LHCN-M2 (cell line): ENCODE data around the gene PIWIL4. TPM values are rescaled to one million over a fixed set of nuclear protein-coding genes. Genes with fewer than 3 reads are reported as not detected.
"Not testable (repeated sequence)": the region's sequence is repeated elsewhere in the genome, so short reads cannot be mapped to it uniquely, and the experiment has no call there.

Experiments
- DNase-seq: peaks from one replicate; pipeline ENCODE4 v3.0.0-alpha.2; 2012; ENCODE audit warnings: low read depth
- total RNA-seq: library from RNA; depleted of rRNA; stranded (reverse); fragments of >200 nt; gene quantifications from 2 replicates; pipeline ENCODE4 v1.2.3, GENCODE V29; 2014

The PIWIL4 gene
- total RNA-seq, 1 experiment from 2014 or later, result 0.52 TPM

DNA sequence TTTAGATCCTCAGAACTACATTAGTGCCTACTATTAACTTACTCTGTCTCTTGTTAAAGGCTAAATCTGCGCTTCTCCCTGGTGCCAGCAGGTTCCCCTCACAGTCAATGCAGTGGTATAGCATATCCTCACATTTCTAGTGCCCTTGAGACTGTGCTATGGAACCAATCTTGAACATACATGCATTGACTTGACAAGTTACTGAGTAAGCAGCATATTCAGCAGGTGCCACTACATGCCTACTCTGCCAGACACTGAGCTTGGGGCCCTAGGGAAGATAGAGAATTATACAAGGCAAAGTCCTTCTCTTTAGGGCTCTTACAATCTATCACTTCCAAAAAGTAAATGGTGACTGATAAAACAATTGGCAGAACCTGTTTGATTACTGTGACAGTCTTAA lies 20.3 kb upstream of the PIWIL4 start:
- no peak for DNase-seq

DNA sequence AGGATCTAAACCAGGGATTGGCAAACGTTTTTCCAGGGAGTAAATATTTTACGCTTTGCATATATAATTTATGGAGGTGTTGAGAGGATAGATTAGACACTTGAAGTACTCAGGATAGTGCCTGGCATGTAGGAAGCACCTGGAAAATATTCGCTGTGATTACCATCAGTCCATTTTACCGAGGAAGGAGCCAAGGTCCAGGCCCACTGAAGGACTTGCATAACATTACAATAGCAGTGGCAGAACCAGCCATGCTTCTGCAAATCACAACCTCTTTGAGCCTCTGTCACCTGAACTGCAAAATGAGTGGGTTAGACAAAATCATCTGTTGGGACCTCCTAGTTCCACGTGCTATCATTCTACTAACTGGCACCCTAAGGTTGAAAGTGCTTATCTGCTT lies 18.0 kb upstream of the PIWIL4 start:
- DNase-seq, result no peak

DNA sequence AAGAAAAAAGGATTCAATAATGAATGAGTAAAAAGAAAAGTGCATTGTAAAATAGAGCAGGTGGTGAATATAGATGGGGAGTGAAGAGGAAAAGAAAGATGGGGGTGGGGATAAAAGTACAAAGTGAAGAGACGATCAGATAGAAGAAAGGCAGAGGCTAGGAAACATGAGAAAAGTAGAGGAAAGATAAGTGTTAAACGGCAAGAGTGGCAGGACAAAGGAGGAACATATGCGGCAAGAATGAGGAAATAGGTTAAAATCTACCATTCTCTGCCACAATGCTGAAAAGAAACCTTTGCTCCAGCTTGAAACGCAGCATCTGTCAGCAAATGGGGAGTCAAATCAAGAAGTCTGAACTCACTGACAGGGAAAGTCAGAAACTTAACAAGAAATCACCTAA lies 16.7 kb upstream of the PIWIL4 start:
- DNase-seq, result no peak

DNA sequence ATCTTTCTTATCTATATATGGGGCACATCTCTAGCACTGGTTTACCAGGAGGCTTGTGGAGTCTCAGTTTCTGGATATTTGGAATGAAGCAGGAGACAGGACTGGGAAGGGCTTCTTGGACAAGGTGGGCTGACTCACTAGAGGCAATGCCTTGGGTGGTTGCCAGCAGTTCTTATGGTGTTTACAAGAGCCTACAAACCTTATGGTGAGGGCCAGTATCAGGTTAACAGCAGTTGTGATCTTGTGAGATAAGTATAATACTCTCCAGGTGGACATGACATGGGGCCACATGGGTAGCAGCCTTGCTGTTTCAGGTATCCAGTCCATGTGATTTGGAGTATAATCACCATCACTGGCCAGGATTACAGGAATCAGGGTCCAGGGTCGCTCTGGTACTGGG lies 13.2 kb upstream of the PIWIL4 start:
- peak; percentile 27 for DNase-seq

DNA sequence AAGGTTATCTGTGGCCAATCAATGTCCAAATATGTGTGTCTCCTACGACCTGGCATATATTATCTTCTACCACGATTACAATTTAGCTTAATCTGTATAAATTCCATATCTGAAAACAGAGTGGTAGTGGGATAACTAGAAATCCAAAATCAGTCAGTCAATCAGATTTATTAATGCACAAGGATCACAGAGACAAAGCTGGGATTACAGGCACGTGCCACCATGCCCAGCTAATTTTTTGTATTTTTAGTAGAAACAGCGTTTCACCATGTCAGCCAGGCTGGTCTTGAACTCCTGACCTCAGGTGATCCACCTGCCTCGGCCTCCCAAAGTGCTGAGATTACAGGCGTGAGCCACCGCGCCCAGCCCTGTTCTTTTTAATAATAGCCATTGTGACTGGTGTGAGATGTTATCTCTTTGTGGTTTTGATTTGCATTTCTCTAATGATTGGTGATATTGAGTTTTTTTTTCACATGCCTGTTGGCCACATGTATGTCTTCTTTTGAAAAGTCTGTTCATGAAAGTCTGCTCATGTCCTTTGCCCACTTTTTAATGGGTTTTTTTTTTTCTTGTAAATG lies 11.3 kb upstream of the PIWIL4 start:
- not testable (repeated sequence) for DNase-seq

DNA sequence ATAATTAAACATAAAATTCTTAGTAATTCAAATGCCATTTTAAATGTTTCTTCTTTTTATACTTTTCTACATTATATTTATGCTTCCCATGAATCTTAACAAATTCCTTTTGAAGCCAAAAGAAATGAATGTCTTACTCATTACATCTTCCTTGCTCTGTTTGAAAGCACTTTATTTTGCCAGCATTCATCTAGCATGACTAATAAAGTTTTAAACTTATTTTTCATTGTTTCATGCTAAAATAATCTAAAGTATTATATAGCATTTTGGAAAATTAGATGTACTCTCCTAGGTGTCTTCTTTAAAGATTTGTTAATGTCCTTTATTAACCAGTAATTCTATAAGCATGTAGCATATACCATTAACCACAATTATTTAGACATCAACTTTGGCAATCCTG lies 9.7 kb upstream of the PIWIL4 start:
- DNase-seq, result no peak

DNA sequence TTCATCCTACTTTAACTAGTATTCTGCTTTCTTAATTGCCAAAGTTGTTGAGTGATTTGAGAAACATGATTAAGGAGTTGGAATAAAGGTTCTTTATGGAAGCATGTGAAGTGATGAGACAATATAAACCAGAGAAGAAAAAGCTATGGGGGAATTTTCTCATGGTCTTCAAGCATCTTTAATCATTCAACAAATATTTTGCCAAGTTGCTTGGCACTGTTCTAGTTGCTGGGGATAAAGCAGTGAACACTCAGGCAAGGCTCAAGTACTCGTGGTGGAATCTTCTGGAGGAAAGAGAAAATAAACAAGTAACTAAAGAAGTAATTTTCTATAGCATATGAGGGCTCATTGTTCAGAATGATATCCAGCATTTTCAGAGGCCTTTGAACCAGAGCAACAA lies 9.2 kb upstream of the PIWIL4 start:
- no peak for DNase-seq

DNA sequence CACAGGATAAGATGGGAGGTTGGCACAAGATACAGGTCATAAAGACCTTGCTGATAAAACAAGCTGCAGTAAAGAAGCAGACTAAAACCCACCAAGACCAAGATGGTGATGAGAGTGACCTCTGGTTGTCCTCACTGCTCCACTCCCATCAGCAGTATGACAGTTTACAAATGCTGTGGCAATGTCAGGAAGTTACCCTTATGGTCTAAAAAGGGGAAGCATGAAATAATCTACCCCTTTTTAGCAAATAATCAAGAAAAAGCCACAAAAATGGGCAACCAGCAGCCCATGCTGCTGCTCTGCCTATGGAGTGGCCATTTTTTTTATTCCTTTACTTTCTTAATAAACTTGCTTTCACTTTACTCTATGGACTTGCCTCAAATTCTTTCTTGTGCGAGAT lies 8.7 kb upstream of the PIWIL4 start:
- no peak for DNase-seq

DNA sequence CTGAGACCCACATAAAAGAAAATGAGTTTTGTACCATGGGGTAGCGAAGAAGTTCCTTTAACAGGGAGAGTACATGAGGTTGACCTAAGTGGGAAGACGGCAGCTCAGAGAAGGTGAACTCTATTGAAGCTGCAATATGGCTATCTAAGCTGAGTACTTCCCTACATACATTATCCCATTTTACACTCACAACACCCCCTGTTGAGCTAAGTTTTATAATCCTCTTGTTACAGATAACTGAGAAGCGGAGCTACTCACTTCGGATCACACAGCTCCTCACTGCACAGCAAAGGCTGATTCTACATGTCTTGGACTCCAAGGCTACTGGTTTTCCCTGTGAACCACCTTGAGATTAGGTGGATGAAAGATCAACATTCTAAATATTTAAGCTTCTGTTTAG lies 8.2 kb upstream of the PIWIL4 start:
- DNase-seq, result no peak

DNA sequence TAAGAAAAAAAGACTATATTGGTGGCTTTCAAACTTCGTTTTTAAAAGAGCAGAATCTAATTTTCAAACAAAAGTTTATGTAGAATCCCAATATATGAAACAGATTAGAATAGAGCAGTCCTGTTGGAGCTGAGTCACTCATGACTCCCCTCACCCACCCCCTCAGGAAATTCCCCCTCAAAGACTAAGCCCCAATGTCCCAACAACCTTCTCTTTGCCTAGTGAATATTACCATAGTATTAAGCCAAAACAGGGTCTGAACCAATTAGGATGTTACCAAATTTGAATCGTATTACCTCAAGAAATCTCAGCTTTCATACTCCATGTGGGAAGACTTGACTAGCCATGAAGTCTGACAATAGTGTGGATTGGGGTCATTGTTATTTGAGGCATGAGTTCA lies 7.8 kb upstream of the PIWIL4 start:
- no peak for DNase-seq

DNA sequence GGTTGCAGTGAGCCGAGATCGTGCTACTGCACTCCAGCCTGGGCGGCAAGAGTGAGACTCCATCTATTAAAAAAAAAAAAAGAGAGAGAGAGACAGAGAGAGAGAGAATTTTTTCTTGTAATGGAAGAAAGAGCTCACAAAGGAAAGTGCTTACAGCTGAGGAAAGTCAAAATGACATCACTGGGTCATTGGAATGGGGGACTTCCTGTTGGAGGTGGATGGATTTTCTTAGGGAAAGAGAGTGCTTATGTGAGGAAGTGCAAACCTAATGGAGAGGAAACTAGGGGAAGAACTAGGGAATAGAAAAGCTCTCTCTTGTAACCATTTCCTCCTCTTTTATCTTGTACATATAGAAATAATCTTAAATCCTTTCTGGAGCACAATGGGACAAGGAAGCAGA lies 6.3 kb upstream of the PIWIL4 start:
- no peak for DNase-seq

DNA sequence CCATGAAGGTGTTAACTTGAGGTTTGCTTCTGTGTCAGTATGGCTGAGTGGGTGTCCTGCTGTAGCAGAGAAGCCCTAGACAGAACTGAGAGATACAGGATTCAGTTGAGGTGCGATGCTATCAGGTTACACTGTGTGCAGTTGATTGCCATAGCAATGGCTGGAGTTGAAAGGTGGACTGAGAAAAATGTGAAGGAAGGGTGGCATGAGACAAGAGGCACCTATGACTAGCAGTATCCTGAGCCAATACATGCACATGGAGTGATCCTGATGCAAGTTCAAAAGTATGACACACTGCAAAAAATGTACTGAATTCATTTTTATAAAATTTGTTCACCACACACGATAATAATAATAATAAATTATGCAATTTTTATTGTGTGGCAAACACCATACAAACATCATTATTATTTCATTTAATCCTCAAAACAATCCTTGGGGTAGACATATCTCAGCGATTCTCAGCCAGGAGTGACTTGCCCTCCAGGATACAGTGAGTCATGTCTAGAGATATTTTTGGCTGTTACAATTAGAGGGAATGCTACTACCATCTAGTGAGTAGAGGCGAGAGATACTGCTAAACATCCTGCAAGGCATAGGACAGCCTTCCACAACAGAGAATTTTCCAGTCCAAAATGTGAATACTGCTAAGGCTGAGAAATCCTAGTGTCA lies 3.9 kb upstream of the PIWIL4 start:
- peak; percentile 71 for DNase-seq

DNA sequence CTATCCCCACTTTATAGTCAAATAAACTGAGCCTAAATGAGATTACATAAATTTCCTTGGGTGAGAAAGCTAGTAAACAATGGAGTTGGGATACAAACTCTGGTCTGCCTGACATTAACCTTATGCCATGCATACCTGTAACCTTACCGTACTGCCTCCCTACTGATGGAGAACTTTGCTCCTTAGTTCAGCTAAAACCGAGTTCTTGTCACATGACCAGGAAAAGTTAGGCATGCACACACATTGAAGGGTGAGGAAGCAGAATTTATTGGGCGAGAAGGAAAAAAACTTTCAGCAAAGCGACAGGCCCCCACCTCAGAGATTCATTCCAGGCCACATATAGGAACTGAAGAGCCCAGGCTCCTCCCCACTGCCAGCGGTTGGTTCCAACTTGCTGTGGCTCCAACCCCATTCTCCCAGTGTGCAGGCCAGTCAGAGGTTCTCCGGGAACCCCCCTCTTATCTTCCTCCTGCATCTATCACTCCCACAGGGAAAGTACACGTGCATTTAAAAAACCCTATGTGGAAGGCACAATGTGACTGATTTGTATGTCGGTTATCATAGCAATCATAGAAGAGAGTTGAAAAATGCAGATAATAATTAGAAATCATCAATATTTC lies 3.2 kb upstream of the PIWIL4 start:
- no peak for DNase-seq

DNA sequence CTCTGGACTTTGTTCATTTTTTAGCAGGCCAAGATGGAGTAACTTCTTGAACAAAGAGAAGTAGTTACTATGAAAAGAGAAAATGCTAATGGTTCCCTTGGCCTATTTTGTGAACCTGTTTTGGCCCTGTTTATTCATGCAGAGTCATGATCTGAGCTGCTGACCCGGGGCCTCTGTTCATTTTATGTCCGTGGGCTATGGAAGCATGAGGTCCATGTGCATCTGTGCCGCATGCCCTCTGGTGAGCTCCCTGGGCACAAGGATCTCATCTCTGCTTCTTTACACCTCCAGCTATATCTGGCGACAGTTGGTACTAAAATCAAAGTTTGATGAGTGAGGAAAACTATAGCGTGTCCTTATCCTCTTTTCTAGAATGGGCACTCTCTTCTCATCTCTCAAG lies 1.0 kb downstream of the PIWIL4 start:
- no peak for DNase-seq

DNA sequence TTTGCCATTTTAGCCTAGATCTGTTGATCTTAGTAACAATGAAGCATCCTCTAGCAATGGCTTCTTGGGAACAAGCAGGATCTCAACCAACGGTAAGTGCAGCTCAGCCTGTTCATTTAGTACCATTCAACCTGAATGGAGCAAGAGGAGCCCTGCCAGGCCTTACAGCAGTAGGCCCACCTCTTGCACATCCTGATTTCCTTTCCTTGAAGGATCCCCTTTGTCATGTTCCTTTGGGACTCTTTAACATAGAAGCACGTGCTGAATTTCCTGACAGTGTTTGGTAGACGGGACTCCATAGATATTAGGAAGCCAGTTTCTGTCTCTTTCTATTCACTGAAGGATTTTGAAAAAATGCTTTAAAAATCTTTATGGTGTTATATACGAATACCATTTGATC lies 1.5 kb downstream of the PIWIL4 start:
- DNase-seq, result no peak

DNA sequence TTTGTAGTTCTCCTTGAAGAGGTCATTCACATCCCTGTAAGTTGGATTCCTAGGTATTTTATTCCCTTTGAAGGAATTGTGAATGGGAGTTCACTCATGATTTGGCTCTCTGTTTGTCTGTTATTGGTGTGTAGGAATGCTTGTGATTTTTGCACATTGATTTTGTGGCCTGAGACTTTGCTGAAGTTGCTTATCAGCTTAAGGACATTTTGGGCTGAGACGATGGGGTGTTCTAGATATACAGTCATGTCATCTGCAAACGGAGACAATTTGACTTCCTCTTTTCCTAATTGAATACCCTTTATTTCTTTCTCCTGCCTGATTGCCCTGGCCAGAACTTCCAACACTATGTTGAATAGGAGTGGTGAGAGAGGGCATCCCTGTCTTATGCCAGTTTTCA lies 5.8 kb downstream of the PIWIL4 start:
- not testable (repeated sequence) for DNase-seq

DNA sequence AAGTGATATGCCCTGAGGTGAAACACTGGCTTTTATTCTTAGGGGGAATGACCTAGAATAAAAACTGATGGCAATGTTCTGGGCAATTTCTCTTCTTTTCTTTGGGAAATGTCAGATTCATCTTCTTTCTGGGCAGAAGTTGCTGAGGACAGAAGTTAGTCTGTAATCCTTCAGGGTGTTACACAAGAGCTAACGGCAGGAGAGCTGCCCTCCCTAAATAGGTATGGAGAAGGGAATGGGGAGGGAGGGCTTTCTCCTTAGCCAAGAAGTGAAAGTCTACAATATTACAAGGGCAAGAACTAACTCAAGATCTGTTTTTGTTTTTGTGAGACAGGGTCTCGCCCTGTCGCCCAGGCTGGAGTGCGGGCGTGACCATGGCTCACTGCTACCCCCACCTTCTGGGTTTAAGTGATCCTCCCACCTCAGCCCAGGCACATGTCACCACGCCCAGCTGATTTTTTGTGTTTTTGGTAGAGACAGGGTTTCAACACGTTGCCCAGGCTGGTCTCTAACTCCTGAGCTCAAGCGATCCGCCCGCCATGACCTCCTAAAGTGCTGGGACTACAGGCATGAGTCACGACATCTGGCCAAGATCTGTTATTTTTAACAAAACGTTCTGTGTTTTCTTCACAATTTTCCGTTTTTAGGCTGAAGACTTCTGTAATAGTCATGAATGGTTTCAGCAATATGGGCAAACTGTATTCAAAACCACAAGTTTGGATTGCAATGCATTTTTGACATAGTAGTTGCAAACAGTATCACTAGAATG lies 7.2 kb downstream of the PIWIL4 start:
- DNase-seq, result peak; percentile 74

DNA sequence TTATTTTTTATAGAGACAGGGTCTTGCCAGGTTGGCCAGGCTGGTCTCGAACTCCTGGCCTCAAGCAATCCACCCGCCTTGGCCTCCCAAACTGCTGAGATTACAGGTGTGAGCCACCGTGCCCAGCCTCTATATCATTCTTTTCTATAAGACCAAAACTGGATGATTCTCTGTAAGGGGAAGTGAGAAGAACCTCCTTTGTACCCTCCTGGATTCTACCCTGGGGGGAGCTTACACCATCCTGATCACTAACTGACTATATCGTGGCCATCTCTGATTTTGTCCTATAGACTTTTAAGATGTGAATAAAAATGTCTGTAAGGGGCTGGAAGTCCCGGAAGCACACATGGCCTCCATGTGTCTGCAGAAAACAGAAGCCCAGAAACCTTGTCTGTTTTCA lies 9.1 kb downstream of the PIWIL4 start:
- no peak for DNase-seq

DNA sequence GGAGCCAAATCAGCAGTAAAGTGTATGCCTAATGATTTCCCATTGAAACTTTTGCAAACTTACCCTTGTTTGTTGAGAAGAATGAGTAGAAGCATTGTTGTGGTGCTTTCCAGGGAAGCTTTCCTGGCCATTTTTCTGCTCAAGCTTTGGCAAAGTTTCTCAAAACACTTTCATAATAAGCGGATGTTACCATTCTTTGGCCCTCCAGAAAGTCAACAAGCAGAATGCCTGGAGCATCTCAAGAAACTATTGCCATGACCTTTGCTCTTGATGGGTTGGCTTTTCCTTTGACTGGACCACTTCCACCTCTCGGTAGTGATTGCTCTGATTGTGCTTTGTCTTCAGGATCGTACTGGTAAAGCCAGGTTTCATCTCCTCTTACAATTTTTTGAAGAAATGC lies 10.7 kb downstream of the PIWIL4 start:
- no peak for DNase-seq

DNA sequence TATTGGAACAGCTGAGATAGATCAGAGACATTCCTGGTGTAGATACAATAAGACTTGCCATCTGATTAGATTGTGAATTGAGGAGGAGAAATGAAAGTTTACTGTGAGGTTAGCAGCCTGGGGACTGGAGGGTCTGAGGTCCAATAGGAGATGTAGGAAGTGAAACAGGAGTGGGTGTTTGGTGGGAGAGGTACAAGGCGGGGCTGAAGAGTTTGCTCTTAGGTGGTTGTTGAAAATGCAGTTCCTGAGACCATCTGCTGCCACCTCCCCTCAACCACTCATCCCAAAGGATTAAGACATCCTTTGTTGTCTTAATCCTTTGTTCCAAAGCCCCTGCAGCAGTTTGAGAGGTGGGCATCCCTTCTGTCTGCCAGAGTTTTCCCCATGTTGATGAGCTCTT lies 14.8 kb downstream of the PIWIL4 start:
- no peak for DNase-seq

DNA sequence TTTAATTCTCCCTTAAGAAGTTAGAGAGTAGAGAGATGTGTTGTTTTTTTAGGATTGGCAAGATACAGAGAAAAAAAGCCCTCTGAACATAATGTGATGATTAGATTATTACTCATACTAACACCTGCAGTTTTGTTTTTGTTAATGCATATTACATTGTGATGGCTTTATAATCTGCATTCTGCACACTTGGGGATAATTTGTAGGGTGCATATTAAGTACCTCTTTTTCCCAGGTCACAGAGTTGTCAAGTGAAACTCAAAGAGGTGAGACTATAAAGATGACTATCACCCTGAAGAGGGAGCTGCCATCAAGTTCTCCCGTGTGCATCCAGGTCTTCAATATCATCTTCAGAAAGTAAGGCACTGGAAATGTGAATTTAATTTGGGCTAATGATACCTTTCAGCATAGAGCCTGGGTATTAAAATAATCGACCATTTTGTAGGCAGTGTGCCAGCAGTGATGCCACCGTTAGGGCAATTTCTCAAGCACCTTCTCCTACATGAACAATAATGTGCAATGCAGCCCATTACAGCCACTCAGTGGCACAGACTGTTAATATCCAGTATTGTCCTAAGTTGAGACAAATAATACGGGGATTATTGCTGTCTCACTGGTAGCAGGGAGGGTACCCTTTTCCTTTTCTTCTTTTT lies 16.2 kb downstream of the PIWIL4 start:
- DNase-seq, result no peak

DNA sequence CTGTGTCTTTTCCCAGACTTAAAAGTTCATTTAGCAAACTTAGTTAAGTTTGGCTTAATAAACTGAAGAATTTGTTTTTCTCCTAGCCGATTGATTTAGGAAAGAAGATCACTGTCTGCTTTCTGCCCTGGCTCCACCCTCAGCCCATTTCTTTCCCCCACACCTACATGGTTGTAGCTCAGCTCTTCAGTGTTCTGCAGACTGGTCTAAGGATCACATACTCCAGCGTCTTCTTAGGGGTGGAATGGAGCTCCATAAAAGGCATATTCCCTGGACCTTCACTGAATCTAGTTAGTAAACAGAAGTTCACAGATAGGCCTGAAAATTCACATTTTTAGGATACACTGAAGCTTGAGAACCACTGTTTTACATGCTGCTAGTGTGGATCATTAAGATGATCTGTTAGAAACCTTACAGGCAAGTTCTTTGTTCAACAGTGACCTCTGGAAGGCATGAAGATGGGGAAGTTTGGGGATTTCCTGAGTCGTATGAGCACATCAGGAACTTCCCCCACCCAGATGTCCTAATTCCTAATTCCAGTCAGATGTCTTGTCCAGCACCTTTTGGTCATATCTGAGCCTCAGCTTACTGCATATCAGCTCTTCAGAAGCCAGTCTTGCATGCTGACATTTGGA lies 16.8 kb downstream of the PIWIL4 start:
- DNase-seq, result no peak
